ENCODE measurements around the gene MCEE. TPM values are rescaled to one million over a fixed set of nuclear protein-coding genes. Genes with fewer than 3 reads are reported as not detected.
"Not testable (repeated sequence)": the region's sequence is repeated elsewhere in the genome, so short reads cannot be mapped to it uniquely, and the experiment has no call there.

The MCEE gene
- total RNA-seq = 14.4 and 17.2 TPM in 2 replicates

DNA sequence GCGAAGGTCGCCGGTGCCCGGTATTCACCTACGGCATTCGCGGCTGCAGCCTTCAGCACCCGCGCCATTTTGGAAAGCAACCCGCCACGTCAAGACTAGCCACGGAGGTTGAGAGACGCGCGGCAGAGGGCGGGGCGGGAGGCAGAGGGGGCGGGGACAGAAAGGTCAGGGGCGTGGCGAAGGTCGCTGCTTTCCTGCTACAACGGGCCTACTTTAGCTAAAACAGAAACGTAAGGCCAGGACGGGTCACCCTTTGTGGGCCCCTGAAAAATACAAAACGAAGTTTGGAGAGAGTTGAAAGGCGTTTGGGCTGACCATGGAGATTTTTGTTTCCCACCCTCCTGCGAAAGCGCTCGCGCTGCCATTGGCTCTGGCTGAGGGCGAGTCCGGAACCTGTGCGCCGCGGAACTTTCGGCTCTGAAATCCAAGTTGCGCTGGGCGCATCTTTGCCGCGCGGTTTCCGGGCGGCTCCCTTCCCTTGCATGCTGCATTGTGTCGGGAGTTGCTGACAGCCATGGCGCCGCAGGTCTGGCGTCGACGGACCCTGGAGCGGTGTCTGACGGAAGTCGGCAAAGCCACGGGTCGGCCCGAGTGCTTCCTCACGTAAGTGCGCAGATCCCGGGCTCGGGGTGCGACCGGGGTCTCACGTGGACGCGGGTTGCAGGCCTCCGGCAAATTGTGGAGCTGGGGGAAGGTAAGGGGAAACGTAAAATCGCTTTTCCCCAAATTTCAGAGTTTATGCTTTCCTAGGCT lies at the start of gene MCEE, which contains the start of gene MPHOSPH10:
TSS of gene MCEE (minus strand) at position 78 of the 753 bp plus-strand sequence. CDS start at position 68, 10 bp downstream.
TSS of gene MPHOSPH10 (plus strand) at position 483 of the 753 bp plus-strand sequence. CDS start at position 515, 32 bp downstream.
- intact Hi-C loops (cut with micrococcal nuclease) = loop anchor here (1.0 kb wide), 5 partner anchors 62 to 201 kb away; partner anchors contain the start of genes NAGK, PAIP2B, TEX261 and ZNF638
- Mint-ChIP-seq H3K4me3 (no peak within 1 kb of the TSS), H3K36me3 (ENCODE audit: low read depth) (peaks cover 13% of the 10 kb centered on the region), H3K27me3 (no peaks in the 10 kb centered on the region), H3K9me3 (no peaks in the 10 kb centered on the region), H3K4me1 (peaks cover 8% of the 10 kb centered on the region), H3K27ac (no peak within 1 kb of the TSS)
- peak; percentile 97 for DNase-seq

DNA sequence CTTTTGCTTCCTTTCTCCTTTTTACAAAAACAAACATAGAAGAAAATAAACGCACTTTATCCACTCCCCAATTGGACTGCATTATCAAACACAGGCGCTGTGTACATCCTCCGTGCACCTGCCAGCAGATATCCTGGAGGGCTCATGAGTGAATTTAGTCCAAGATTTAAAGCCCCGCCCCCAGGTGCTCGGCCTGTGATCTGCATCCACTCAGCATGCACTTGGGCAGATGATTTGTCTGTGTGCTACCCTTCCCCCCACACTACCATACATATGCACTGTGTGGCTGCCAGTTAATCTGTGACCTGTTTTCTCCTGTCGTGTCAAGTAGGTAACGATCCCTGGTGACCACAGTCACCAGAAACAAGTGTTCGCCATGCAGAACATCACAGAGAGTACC lies 48.8 kb upstream of the MCEE start:
- H3K27ac Mint-ChIP-seq; H3K27me3 Mint-ChIP-seq; DNase-seq; intact Hi-C loops (cut with micrococcal nuclease); H3K4me1 Mint-ChIP-seq; H3K4me3 Mint-ChIP-seq; H3K36me3 Mint-ChIP-seq (ENCODE audit: low read depth); H3K9me3 Mint-ChIP-seq: not testable (repeated sequence)

DNA sequence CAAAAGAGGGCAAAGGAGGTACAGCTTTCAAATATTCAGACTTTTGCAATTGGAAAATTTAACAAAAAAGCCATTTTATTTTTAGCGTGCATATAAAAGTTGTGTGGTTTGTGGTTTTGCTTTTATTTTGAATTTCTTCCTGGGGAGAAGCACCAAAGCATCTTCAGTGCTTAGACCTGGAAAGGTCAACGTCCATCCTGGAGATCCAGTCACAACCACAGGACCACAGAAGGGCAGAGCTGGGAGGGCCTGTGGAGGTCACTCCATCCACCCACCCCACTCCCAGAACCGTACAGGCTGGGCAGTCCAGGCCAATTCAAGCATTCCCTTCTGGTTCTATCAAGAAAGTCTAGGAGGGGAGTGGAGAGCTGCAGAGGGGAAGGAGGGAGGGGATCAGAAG lies 44.2 kb upstream of the MCEE start:
- no peak for DNase-seq
- intact Hi-C loops (cut with micrococcal nuclease) = no loop called here
- Mint-ChIP-seq H3K27ac (no peak overlapping the region), H3K27me3 (no peaks in the 10 kb centered on the region), H3K4me1 (peaks cover 9% of the 10 kb centered on the region), H3K9me3 (no peaks in the 10 kb centered on the region), H3K4me3 (no peak overlapping the region), H3K36me3 (ENCODE audit: low read depth) (no peaks in the 10 kb centered on the region)

DNA sequence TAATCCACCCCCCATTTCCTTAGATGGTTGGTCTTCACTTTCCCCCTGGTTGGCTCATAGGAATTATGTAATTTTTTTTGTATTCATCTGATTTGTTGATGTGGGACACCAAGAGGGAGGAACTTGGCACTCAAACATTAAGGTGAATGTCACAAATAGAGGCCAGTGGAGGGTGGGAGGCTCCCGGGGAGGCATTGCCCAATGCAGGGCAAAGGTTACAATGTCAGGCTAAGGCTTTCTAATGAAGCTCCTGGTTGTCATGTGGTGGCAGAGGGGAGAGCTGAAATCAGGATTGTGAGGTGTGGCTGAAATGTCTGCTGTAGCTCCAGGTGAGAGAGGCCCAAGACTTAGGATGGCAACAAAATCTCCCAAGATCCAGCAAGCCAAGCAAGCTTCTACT lies 43.1 kb upstream of the MCEE start:
- Mint-ChIP-seq H3K9me3 (no peaks in the 10 kb centered on the region), H3K4me1 (peaks cover 9% of the 10 kb centered on the region), H3K36me3 (ENCODE audit: low read depth) (no peaks in the 10 kb centered on the region), H3K27me3 (no peaks in the 10 kb centered on the region), H3K4me3 (no peak overlapping the region), H3K27ac (no peak overlapping the region)
- intact Hi-C loops (cut with micrococcal nuclease) = no loop called here
- no peak for DNase-seq

DNA sequence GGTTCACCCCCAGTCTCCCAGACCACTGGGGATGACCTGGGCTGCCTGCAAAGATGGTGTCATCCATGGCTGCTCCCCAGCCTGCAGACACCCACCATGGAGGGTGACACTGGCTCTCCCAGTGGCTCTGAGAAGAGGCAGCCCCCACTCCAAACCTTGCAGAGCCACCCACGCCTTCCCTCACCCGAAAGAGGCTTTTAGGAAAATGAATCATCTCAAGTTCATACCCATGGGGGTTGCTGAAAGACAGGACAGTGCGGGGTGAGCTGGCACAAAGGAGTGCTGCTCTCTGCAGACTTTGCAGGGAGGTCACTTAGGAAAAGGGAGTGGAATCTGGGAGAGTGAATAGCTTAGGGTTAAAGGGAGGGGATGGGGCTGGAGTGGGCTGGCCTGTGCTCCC lies 36.8 kb upstream of the MCEE start:
- H3K4me1 Mint-ChIP-seq = no peaks in the 10 kb centered on the region
- DNase-seq = no peak

DNA sequence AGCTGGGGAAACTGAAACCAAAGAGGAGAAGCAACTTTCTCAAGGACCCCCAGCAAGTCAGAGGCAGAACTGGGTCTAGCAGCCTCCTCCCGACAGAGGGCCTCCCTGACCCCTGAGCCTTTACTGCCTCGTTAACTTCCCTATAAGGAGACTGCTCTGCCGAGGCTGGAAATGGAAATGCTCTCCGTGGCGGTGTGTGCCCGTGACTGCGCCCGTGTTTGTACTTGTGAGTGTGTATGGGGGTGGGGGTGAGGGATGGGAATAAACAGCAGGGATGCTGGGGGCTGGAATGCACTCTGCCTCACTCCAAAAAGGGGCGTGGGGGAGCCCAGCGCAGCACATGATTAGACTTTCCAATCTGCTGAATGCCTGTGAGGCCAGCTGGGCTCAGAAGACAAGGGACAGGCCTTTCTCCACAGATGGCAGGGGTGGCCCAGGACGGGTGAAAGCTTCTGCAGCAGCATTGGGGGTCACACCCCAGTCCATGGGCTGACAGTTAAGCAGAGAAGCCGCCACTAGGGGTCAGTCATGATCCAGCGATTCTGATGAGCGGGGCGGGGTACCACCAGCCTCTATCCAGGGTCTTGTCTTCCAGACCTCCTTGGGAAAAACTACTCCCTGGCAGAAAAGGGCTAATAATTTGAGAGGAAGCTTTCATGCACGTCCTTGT lies 27.2 kb upstream of the MCEE start:
- H3K4me1 Mint-ChIP-seq = peaks cover 7% of the 10 kb centered on the region
- no peaks in the 10 kb centered on the region for H3K36me3 Mint-ChIP-seq (ENCODE audit: low read depth)
- no peaks in the 10 kb centered on the region for H3K9me3 Mint-ChIP-seq
- H3K27ac Mint-ChIP-seq = no peak overlapping the region
- peaks cover 8% of the 10 kb centered on the region for H3K27me3 Mint-ChIP-seq
- intact Hi-C loops (cut with micrococcal nuclease) = loop anchor here (10.0 kb wide), 2 partner anchors 118 to 348 kb away; no protein-coding TSS in a partner anchor
- no peak overlapping the region for H3K4me3 Mint-ChIP-seq
- DNase-seq = peak; percentile 86

More for the DNA sequence above, 36.8 kb upstream of the MCEE start:
- intact Hi-C loops (cut with micrococcal nuclease) = no loop called here
- no peaks in the 10 kb centered on the region for H3K9me3 Mint-ChIP-seq
- H3K36me3 Mint-ChIP-seq (ENCODE audit: low read depth) = no peaks in the 10 kb centered on the region
- H3K4me3 Mint-ChIP-seq = no peak overlapping the region
- no peak overlapping the region for H3K27ac Mint-ChIP-seq
- peaks cover 17% of the 10 kb centered on the region for H3K27me3 Mint-ChIP-seq

DNA sequence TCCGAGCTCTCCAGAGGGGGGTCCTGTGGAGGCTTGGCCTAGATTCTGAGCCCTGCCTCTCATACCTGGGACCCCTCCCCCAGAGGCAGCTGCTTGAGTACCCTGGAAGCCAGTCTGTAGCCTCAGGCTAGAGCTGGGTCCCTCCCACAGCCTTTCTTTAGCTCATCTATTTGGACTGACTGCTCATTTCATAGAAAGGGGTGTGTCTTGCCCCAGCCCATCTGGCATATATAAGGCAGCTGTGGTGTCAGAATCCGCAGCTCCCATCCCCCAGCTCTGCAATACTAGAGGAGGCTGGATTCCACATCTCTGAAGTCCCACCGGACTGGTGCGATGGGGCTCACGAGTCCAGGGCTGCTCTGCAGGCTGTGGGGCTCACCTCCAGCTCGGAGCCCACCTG lies 26.5 kb upstream of the MCEE start:
- peaks cover 7% of the 10 kb centered on the region for H3K4me1 Mint-ChIP-seq
- no peak overlapping the region for H3K4me3 Mint-ChIP-seq
- H3K27ac Mint-ChIP-seq = no peak overlapping the region
- no peak for DNase-seq
- no peaks in the 10 kb centered on the region for H3K9me3 Mint-ChIP-seq
- peaks cover 6% of the 10 kb centered on the region for H3K27me3 Mint-ChIP-seq
- intact Hi-C loops (cut with micrococcal nuclease) = loop anchor here (10.0 kb wide), 2 partner anchors 118 to 348 kb away; no protein-coding TSS in a partner anchor
- no peaks in the 10 kb centered on the region for H3K36me3 Mint-ChIP-seq (ENCODE audit: low read depth)

DNA sequence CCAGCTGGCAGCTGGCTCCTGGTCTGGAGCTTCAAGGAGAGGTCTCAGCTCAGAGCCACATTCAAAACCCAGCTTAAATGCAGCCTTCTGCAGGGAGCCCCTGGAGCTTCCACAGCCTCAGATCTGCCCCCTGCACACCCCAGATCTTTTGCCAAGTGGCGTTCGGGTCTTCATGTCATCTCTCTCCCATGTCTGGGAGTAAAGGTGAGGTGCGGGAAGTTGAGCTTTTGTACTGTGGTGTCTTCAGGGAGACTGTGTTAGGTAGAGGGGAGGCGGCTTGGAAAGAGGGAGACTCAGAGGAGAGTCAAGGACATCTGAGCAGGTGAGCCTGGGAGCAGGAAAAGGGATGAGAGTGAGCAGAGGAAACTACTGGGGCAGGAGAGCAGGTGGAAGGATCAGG lies 25.8 kb upstream of the MCEE start:
- H3K4me3 Mint-ChIP-seq = no peak overlapping the region
- intact Hi-C loops (cut with micrococcal nuclease) = loop anchor here (10.0 kb wide), 2 partner anchors 119 to 349 kb away; no protein-coding TSS in a partner anchor
- H3K27ac Mint-ChIP-seq = no peak overlapping the region
- H3K27me3 Mint-ChIP-seq = peaks cover 6% of the 10 kb centered on the region
- no peak for DNase-seq
- H3K36me3 Mint-ChIP-seq (ENCODE audit: low read depth) = peaks cover 2% of the 10 kb centered on the region
- H3K9me3 Mint-ChIP-seq = no peaks in the 10 kb centered on the region
- peaks cover 7% of the 10 kb centered on the region for H3K4me1 Mint-ChIP-seq

DNA sequence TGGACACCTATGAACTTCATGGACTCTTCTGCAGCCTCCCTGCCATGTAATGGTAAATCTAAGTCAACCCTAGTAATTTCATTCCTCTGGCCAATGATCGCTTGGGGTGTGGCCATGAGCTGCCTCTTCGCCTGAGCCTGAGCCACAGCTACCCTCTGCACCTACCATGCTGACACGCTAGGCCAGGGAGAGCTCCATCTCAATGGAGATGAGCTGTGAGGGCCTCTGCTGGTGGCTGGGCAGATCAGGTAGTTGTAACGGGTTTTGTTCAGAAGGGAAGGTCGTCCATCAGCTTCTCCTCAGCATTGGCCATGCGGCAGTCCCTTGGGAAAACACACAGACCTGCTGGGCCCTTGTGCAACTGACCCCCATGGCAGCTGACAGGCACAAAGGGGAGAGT lies 24.8 kb upstream of the MCEE start:
- Mint-ChIP-seq H3K27ac (no peak overlapping the region), H3K4me3 (no peak overlapping the region), H3K27me3 (peaks cover 4% of the 10 kb centered on the region), H3K36me3 (ENCODE audit: low read depth) (peaks cover 8% of the 10 kb centered on the region), H3K4me1 (peaks cover 7% of the 10 kb centered on the region), H3K9me3 (no peaks in the 10 kb centered on the region)
- intact Hi-C loops (cut with micrococcal nuclease) = loop anchor here (10.0 kb wide), 2 partner anchors 120 to 350 kb away; no protein-coding TSS in a partner anchor
- DNase-seq = peak; percentile 71

DNA sequence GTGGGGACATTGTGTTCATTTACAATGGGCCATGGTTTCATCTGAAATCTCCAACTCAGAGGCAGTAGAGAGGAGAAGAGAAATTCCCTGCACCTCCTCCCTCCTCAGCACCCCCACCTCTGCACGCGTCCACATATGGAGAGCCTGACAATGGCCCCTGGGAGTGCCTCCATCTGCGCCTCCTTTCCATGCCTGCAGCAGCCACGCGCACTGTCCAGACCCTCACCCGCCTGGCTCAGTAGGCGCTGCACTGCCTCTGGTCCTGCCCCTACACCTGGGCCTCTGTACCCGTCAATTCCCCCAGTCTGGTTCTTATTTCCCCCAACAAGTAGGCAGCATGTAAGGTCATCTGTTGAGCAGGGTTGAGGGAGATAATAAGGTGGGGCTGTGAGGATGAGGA lies 24.2 kb upstream of the MCEE start:
- intact Hi-C loops (cut with micrococcal nuclease) = loop anchor here (10.0 kb wide), 2 partner anchors 121 to 351 kb away; no protein-coding TSS in a partner anchor

DNA sequence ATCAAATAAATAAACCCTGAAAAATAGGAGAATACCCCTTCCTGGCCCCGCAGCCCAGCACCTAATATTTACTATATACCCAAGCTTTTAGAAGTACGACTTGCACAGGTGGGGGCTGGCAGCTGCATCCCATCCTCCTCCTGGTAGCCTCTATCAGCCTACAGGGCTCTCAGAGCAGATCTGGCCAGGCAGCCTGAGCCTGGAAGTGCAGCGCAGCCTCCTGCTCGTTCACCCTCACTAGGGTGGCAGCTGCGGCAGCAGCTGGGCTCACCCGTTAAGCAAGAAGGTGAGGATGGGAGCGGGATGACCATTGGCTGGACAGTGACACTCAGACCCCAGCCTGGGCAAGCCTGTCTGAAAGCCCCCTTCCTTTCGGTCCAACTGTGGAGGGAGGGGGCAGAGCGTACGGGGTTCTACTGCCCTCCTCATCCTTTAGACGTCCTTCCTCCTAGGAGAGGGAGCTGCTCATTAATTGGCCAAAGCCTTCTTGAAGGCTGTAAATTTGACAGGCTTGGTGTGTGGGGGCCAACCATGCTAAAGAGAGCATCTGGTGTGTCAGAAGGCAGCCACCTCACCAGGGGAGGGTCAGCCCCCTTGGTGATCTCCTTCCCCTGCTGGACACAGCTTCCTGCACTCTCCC lies 23.7 kb upstream of the MCEE start:
- Mint-ChIP-seq H3K36me3 (ENCODE audit: low read depth) (peaks cover 17% of the 10 kb centered on the region), H3K9me3 (no peaks in the 10 kb centered on the region), H3K27ac (no peak overlapping the region), H3K4me3 (no peak overlapping the region), H3K27me3 (peaks cover 3% of the 10 kb centered on the region), H3K4me1 (peaks cover 7% of the 10 kb centered on the region)
- DNase-seq = no peak
- intact Hi-C loops (cut with micrococcal nuclease) = loop anchor here (10.0 kb wide), 2 partner anchors 121 to 351 kb away; no protein-coding TSS in a partner anchor

More for the DNA sequence above, 24.2 kb upstream of the MCEE start:
- Mint-ChIP-seq H3K36me3 (ENCODE audit: low read depth) (peaks cover 13% of the 10 kb centered on the region), H3K27ac (no peak overlapping the region), H3K9me3 (no peaks in the 10 kb centered on the region), H3K4me3 (no peak overlapping the region), H3K4me1 (peaks cover 7% of the 10 kb centered on the region), H3K27me3 (peaks cover 3% of the 10 kb centered on the region)
- no peak for DNase-seq

DNA sequence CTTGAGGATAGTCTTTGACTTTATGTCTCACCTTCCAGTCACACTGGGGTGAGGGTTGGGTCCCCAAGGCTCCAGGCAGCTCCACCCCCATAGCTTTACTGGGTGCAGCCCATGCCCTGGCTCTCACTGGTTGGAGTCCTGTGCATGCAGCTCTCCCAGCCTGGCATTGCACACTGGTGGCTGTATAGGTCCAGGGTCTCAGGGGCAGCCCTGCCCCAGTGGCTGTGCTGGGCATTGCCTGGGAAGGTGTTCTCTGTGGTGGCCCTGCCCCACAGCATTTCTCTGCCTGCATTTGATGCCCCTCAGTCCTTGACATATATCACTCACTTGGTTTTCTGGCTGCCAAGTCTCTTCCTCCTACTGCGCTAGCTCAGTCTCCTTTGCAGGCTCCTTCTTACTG lies 21.6 kb upstream of the MCEE start:
- no peak overlapping the region for H3K4me3 Mint-ChIP-seq
- no peaks in the 10 kb centered on the region for H3K9me3 Mint-ChIP-seq
- intact Hi-C loops (cut with micrococcal nuclease) = loop anchor here (10.0 kb wide), 2 partner anchors 123 to 353 kb away; no protein-coding TSS in a partner anchor
- no peak for DNase-seq
- peaks cover 3% of the 10 kb centered on the region for H3K27me3 Mint-ChIP-seq
- H3K27ac Mint-ChIP-seq = no peak overlapping the region
- peaks cover 4% of the 10 kb centered on the region for H3K4me1 Mint-ChIP-seq
- peaks cover 34% of the 10 kb centered on the region for H3K36me3 Mint-ChIP-seq (ENCODE audit: low read depth)

DNA sequence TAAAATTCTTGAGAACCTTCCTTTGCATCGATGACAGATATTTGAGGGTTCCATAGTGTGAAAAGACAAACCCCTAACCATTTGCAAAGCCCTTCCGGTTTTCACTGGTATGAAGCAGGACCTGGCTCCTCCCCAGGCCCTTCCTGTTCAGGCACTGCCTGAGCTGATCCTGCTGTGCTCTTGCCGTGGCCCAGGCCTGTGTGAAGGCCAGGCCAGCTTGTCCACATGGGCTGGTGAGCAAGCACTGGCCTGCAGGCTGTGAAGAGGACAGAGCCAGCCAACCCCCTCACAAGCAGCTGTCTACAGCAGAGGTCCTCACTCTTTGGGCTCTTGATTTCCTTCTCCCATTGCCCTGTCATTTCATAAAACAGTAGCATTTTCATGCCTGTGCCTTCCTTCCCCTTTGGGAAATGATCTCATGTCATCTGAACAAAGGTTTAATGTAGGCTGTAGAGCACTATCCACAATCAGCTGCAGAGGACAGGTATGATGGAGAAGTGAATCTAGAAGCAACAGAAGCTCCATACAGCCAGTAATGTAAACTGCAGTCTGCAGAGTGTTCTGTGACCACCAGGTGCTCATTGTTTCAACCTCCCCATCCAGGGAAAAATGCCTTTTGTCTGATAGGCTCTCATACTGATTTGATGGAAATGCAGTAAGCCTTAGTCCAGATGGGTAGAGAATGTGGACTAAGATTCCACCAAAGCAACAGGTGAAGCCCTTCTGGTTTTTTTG lies 20.2 kb upstream of the MCEE start:
- intact Hi-C loops (cut with micrococcal nuclease) = loop anchor here (10.0 kb wide), 2 partner anchors 125 to 355 kb away; no protein-coding TSS in a partner anchor
- H3K27ac Mint-ChIP-seq = no peak overlapping the region
- no peak overlapping the region for H3K4me3 Mint-ChIP-seq
- no peaks in the 10 kb centered on the region for H3K9me3 Mint-ChIP-seq
- no peak for DNase-seq
- peaks cover 47% of the 10 kb centered on the region for H3K36me3 Mint-ChIP-seq (ENCODE audit: low read depth)
- H3K4me1 Mint-ChIP-seq = peaks cover 2% of the 10 kb centered on the region
- H3K27me3 Mint-ChIP-seq = no peaks in the 10 kb centered on the region

All from activated CD4-positive, alpha-beta T cell treated with anti-CD3 and anti-CD28 coated beads, Interleukin-2, amount 10 ng/mL, durations not matched to agents 24 days and 14 days (primary cell).